Glomerular visceral epithelial cell (primary cell): ENCODE data around the gene STAMBP.

Experiments
- DNase-seq: peaks from one replicate; pipeline ENCODE4 v3.0.0-alpha.2; 2016; ENCODE audit errors: extremely low spot score

STAMBP gene

DNA sequence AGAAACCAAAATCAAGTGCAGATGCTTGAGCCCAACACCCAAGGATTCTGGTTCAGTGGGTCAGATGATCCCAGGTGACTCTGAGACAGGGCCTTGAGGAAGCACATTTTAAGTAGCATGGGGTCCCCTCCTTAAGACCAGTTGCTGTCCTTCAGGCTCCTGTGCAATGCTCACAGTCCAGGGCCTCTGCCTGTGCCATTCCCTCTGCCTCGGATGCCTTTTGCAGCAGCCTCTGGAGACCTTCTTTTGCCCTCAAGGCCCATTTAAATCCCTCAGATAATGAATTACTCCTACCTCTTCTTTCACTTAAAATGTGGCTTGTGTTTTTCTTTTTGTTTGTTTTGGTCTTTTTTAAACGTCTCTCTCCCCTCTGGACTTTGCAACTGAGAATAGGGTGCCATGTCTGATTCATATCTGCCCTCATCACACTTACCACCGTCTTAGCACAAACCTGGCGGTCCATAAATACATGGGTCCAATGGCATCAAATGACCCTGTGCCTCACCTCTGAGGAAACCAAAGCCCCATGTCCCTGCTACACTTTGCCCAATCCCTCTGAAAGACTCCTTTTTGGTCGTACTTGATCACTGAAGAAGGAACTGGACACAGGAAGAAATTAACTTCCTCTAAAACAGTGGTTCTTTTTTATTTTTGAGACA is 78.2 kb downstream of the STAMBP start:
- DNase-seq: no peak

DNA sequence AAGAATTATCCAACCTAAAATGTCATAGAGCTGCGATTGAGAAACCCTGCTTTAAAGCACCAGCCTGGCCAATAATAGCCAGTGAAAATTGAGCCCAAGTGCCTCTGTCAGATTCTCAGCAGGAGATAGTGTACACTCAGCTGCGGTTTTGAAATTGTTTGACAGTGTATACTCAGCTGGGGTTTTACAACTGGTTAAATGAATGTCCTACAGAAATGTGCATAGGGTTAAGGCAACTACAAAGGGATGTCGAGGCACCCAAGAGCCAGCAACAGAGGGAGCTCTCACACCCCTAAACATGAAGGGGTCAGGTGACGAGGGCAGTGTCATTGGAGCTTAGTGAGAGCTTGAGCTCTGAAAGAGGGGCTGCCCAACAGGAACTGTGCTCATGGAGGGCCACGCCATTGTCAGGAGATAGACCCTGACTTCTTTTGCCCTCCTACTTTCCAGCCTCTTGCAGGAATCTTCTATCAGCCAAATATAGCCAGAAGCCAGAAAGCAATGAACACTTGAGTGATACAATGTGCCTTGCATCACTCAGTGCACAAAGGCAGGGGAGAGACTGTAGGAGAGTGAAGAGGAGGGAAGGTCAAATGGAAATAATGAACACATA is 79.2 kb downstream of the STAMBP start:
- no peak for DNase-seq

DNA sequence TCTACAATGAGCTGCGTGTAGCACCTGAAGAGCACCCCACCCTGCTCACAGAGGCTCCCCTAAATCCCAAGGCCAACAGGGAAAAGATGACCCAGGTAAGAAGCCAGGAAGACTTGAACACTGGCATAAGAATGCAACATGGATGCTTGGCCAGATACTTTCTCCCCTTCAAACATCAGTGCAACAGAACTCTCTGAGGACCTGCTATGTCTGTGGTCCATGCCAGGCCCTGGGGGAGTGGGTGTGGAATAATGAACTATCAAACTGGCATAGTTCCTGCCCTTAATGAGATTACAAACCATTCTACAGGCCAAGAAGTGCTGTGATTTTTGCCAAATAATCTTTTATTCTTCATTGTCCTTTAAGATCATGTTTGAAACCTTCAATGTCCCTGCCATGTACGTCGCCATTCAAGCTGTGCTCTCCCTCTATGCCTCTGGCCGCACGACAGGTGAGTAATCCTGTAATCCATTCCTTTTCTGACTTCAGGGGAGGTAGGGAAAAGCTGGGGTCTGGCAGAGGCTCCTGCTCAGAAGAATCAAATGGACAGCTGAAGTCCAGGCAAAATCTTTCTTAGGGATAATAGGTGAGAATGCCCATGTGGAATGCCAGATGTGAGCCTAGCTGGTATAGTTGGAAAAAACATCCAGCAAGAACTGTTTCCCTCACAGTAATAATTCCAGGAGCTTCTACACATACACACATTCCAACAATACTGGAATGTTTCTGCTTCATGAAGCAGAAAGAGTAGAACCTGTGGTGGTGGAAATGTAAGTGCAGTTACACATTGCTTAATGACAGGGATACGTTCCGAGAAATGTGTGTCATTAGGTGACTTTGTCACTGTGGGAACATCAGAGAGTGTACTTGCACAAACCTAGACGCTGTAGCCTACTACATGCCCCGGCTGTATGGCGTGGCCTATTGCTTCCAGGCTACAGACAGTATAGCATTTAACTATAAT is 80.2 kb downstream of the STAMBP start:
- DNase-seq: peak; percentile 81

DNA sequence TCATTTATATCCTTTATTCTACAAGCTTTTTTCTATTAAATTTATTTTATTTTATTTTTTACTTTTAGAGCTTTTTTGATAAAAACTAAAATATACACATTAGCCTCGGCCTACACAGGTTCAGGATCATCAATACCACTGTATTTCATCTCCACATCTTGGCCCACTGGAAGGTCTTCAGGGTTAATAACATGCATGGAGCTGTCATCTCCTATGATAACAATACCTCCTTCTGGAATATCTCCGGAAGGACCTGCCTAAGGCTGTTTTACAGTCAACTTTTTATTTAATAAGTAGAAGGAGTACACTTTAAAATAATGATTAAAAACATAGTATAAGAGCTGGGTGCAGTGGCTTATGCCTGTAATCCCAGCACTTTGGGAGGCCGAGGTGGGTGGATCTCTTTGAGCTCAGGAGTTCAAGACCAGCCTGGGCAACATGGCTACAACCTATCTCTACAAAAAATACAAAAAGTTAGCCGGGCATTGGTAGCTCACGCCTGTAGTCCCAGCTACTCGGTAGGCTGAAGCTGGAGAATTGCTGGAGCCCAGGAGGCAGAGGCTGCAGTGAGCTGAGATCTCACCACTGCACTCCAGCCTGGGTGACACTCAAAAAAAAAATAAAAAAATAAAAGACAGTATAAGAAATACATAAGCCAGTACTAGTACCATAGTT is 82.2 kb downstream of the STAMBP start:
- DNase-seq: no peak

DNA sequence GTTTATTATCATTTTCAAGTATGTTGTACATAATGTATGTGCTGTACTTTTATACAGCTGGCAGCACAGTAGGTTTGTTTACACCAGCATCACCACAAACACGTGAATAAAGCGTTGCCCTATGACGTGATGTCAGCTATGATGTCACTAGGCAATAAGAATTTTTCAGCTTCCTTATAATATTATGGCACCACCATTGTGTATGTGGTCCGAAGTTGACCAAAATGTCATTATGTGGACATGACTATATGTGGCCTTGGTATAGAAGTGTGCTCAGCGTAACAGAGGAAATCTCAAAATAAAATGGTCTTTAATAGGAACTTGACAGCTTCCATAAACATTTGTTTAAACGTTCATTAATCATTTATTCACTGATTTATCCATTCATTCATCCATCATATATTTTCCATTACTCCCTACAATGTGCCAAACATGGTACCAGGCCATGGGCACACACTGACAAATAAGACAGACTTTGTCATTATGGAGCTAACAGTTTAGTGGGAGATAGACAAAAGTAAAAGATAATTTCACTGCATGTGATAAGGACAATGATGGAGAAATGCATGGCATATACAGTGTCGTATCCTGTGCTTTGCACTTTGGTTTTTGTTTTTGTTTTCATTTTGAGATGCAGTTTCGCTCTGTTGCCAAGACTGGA is 82.9 kb downstream of the STAMBP start:
- no peak for DNase-seq

DNA sequence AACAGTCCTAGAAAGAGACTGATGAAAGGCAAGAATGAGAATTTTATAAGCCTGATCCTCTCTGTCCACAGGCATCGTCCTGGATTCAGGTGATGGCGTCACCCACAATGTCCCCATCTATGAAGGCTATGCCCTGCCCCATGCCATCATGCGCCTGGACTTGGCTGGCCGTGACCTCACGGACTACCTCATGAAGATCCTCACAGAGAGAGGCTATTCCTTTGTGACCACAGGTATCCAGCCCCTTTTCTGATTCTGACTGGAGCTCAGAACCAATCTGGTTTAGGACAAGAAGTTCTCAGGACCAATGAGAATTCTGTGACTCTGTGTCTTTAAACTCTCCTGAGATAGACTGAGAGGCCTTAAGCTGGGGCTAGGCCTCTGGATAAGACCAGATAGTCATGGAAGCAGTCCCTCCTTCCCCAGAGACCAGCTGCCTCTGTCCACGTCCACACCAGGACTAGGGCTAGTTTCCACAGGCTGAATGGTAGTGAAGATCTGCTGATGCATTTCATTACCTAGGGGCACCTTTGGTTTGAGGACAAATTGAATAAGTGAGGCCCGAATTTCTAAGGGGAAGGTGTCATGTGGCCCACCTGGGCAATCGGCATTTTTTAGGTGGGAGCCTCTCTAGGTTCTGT is 84.8 kb downstream of the STAMBP start:
- no peak for DNase-seq

DNA sequence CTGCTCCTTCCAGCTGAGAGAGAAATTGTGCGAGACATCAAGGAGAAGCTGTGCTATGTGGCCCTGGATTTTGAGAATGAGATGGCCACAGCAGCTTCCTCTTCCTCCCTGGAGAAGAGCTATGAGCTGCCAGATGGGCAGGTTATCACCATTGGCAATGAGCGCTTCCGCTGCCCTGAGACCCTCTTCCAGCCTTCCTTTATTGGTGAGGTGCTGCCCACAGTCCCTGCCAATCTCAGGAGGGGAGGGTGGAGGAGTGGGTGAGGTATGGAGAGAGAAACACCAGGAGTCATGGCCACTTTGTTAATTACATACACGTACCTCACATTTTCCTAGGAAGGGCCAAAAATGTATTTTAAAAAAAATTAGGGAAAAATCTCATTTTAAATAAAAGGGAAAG is 85.9 kb downstream of the STAMBP start:
- DNase-seq: no peak

DNA sequence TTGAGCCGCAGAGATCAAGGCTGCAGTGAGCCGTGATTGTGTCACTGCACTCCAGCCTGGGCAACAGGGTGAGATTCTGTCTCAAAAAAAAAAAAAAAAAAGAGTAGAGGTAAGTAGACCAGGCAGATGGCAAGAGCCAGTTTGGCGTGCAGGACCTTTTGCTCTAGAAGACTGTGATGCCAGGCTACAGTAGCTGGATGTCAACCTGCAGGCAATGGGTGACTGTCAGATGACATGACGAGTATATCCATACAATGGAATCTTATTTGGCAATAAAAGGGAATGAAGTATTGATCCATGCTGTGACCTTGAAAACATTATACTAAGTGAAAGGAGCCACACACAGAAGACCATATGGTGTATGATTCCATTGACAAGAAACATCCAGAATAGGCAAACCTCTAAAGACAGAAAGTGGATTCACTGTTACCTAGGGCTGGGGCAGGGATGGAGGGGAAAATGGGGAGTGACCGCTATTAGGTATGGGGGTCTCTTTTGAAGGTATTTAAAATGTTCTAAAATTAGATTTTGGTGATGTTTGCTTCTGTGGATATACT is 86.8 kb downstream of the STAMBP start:
- DNase-seq: no peak

DNA sequence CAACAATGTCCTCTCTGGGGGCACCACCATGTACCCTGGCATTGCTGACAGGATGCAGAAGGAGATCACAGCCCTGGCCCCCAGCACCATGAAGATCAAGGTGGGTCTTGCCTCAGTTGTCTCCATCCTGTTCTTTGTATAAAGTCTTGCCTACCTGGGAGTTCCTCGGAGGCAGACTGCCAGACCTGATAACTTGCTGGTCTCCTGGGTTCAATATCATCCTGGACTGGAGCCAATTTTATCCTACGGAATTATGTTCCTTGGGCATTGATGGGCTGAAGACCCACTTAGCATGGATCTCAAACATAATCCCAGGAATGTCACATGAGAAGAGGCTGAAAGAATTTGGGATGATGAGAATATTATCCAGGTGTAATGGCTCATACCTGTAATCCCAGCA is 87.9 kb downstream of the STAMBP start:
- no peak for DNase-seq

DNA sequence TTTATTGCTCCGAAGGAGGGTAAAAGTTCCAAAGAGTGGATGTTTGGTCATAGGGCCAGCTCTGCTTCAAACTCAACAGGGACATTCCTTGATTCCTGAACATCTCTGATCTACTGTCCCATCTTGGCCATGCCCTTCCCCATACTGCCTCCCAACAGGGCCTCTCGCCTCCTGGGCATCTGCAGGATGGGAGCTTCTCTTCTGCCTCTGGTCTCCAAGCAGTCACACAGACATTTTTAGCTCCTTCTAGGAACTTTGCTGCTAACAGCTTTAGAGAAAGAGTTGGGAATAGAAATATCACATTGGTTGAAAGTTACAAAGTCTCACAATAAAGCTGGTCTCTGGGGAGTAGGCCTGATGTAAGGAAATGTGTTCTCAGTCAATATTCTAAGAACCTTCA is 88.5 kb downstream of the STAMBP start:
- no peak for DNase-seq

DNA sequence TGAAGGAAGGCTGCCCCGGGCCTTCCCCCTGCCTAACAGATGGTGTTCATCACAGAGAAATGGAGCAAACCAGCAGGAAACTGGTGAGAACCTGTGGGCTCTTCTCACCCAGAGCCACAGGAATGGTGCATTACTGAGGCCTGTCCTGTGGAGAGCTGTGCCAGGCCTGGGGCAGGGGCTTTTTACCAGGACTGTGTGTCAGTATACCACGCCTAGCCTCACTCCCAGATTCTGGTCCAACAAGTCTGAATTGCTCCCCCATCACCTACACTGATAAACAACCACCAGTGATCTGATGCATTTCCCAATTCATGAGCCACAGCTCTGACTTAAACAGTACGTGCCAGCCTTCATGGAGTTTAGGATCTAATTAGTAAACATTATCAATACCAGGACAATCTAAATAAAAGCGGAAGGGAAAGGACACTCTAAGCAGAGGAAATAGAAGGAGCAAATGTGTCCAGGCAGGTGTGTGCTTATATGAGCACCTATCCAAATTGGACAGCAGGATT is 89.0 kb downstream of the STAMBP start:
- DNase-seq: no peak

DNA sequence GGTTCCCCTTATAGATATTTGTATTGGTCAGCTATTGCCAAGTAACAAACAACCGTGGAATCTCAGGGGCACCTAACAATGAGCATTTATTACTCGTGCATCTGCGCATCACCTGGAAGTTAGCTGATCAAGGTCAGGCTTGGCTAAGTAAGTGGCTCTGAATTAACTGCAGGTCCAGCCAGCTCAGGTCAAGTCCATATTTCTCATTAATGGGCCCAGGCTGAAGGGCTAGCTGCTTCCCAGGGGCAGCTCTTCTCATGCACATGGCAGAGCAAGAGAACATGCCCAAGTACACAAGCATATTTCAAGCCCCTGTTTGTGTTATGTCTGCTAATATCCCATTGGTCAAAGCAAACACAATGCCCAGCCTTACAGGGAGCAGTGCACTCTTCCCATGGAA is 90.1 kb downstream of the STAMBP start:
- no peak for DNase-seq

DNA sequence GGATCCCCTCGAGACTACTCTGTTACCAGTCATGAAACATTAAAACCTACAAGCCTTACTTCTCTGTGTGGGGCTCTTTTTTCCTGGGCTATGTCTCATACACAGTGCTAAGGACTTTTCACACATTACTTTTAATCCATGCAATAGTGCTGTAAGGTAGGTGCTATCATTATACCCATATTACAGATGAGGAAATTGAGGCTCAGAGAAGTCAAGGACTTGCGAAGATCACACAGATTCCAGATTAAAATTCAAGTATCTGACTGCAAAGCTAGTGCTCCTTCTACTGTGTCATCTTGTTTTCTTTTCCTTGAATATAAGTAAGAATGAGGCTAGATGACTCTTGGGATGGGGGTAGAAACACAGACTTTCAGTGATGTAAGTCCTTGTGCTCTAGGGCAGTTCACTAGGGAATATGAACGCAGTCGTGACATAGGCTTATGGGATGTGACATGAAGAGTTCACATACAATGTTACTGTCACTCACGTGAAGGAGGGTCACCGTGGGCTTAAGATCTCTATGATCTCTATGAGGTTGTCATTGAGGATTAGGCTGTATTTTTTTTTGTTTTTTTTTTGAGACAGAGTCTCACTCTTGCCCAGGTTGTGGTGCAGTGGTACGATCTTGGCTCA is 91.0 kb downstream of the STAMBP start:
- no peak for DNase-seq

DNA sequence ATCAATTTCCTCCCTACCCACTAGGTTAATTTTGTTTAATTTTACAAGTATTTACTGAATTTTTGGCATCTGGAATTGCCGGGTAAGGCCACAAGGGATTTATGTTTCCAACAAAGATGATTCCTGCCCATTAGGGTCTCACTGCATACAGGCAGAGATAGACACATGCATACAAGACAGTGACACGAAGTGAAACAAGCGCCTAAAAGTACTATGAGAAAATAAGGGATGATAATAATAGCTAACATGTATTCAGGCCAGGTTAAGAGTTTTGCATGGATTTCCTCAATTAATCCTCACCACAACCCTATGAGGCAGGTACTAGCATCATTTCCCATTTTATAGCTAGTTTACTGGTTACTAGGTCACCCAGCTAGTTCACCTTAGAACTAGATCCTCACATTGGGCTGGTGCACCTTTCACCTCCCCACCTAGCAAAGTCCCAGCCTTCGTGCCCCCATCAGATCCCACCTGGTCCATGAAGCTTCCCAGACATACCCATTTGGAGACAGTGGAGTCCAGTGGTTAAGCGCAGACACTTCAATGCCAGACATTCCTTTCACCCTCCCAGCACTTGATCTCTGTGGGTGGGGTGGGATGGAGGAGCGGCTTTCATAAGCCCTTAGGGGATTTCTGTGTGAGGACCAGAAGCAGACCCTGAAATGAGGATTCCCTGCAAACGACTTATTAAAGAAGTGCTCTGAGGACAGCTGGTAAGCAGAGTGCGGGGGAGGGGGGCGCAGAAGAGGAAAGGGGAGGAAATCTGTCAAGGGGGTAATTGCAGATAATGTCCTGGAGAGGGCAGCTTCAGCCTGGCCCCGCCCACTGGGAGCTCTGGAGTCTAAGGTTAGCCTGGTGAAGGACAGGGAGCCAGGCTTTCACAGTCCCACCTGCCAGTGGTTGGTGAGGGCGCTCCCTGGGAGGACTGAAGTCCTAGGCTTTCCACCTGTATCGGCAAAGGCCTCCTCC is 92.1 kb downstream of the STAMBP start:
- no peak for DNase-seq

DNA sequence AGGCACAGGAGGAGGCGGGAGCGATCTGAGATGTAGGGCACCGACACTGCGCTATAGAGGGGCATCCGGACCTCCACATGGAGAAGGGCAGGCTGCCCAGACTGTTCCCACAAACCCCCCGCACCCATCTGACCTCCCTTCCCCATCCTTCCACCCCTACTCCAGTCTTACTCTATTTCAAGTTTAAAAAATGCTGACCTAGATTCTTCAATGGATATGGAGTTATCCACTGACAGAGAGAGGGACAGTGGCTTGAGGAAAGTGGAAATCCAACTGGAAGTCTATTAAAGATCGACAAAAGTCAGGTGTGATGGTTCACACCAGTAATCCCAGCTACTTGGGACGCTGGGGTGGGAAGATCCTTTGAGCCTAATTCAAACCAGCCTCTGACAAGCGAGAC is 92.8 kb downstream of the STAMBP start:
- no peak for DNase-seq

DNA sequence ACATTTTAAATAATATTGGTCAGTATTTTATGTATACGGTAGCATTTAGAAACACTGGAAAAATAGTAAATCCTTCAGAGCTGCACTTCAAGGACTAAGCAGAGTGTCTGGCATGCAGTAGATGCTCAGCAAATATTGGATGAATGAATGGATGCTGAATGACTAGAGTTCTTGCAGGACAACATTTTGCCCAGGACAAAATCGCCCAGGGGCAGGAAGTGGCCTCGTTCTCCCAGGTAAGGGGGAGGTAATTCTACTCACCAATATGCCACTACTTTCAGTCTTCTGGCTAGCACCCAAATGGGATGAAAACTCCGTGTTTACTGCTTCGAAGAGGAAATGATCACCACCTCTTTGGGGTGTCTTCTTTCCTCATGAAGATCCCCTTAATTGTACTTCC is 93.9 kb downstream of the STAMBP start:
- no peak for DNase-seq
